Stimulated activated naive B cell treated with anti-CD40 and anti-IgM and Interleukin-4, amounts not matched to agents 10 μg/mL and 1 μg/mL and 100 μg/mL, for 72 hours (primary cell): ENCODE measurements around the gene HMBS.

Experiments used
- ATAC-seq, 2 donors: fragments of 150-1000 bp; cut with Tn5 transposase; replicated peaks; 2 replicates each; pipeline ENCODE4 v1.10.0; 2021; ENCODE audit warnings: moderate library complexity in 1 of 2
- DNase-seq: peaks from one replicate; pipeline ENCODE4 v3.0.0; 2021
- H3K27ac Mint-ChIP-seq: one replicate; pipeline ENCODE4 v1.8.0; 2022; ENCODE audit warnings: mild to moderate bottlenecking, mixed read lengths
- H3K27me3 Mint-ChIP-seq, 2 donors: one replicate each; pipeline ENCODE4 v1.8.0; 2022; ENCODE audit warnings: mixed read lengths in 2 of 2
- H3K36me3 Mint-ChIP-seq, 2 donors: one replicate each; pipeline ENCODE4 v1.8.0; 2022; ENCODE audit warnings: mixed read lengths in 2 of 2, mild to moderate bottlenecking in 1 of 2
- H3K4me1 Mint-ChIP-seq, 2 donors: one replicate each; pipeline ENCODE4 v1.8.0; 2022; ENCODE audit warnings: mixed read lengths in 2 of 2, mild to moderate bottlenecking in 1 of 2
- H3K4me3 Mint-ChIP-seq, 2 donors: one replicate each; pipeline ENCODE4 v1.8.0; 2022; ENCODE audit warnings: mild to moderate bottlenecking in 2 of 2, mixed read lengths in 2 of 2, moderate library complexity in 1 of 2
- H3K9me3 Mint-ChIP-seq, 2 donors: one replicate each; pipeline ENCODE4 v1.8.0; 2022; ENCODE audit warnings: mixed read lengths in 2 of 2, mild to moderate bottlenecking in 1 of 2

The HMBS gene

GRCh38 chr11:119114351-119114750 is 29.7 kb downstream of the HMBS start:
- ATAC-seq: no peak
- Mint-ChIP-seq H3K4me3 (no peak overlapping the region), H3K9me3 (no peaks in the 10 kb centered on the region), H3K27me3 (no peaks in the 10 kb centered on the region), H3K36me3 (peaks cover 26 to 58% of the 10 kb centered on the region in 2 donors), H3K27ac (no peak overlapping the region), H3K4me1 (peaks cover 9 to 27% of the 10 kb centered on the region in 2 donors)
- no peak for DNase-seq

GRCh38 chr11:119115484-119116234 is 31.0 kb downstream of the HMBS start:
- no peak overlapping the region for H3K4me3 Mint-ChIP-seq
- peaks cover 21 to 51% of the 10 kb centered on the region in 2 donors for H3K36me3 Mint-ChIP-seq
- H3K27ac Mint-ChIP-seq: peak overlapping the region; percentile 38
- H3K9me3 Mint-ChIP-seq: no peaks in the 10 kb centered on the region
- ATAC-seq (no peak), DNase-seq (no peak)
- no peaks in the 10 kb centered on the region for H3K27me3 Mint-ChIP-seq
- peaks cover 8 to 22% of the 10 kb centered on the region in 2 donors for H3K4me1 Mint-ChIP-seq

DNA sequence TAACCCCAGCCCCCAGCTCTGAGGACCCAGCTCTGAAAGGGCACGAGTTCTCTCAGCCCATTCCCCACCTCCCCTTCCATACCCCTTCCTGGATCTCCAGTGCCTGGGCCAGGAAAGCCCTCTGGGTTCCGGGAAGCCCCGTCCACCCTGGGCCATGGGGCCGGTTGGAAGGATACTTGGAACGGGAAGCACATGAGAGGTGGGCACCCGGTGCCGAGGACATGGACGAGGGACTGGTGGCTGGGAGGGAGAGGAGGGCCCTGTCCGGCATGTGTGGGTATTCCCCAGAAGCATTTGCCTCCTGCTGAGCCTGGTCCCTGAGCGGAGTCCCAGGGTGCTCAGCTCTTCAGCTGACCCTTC is 31.5 kb downstream of the HMBS start:
- DNase-seq (no peak), ATAC-seq (no peak)
- no peaks in the 10 kb centered on the region for H3K27me3 Mint-ChIP-seq
- peaks cover 11 to 25% of the 10 kb centered on the region in 2 donors for H3K4me1 Mint-ChIP-seq
- H3K27ac Mint-ChIP-seq: no peak overlapping the region
- no peaks in the 10 kb centered on the region for H3K9me3 Mint-ChIP-seq
- peaks cover 19 to 46% of the 10 kb centered on the region in 2 donors for H3K36me3 Mint-ChIP-seq
- H3K4me3 Mint-ChIP-seq: no peak overlapping the region

DNA sequence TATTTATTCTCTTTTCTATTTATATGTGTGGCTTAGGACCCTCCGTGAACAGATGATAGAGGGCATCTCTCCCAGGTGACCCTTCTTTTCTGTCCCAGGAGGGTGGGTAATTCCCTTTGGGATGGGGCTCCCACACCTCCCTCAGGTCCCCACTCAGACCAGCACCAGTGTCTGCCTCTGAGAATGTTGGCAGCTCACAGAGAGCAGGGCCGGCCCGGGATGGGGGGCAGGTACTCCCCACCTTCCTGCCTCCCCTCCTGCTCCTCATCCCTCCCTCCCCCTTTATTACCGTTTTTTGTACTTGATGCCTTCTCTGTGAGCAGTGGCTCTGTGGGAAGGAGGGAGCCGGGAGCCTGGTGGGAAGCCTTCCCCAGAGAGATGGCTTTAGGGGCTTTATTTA is 31.9 kb downstream of the HMBS start:
- no peak overlapping the region for H3K27ac Mint-ChIP-seq
- DNase-seq (no peak), ATAC-seq (no peak)
- peaks cover 11 to 25% of the 10 kb centered on the region in 2 donors for H3K4me1 Mint-ChIP-seq
- no peaks in the 10 kb centered on the region for H3K27me3 Mint-ChIP-seq
- no peak overlapping the region for H3K4me3 Mint-ChIP-seq
- no peaks in the 10 kb centered on the region for H3K9me3 Mint-ChIP-seq
- peaks cover 17 to 42% of the 10 kb centered on the region in 2 donors for H3K36me3 Mint-ChIP-seq

DNA sequence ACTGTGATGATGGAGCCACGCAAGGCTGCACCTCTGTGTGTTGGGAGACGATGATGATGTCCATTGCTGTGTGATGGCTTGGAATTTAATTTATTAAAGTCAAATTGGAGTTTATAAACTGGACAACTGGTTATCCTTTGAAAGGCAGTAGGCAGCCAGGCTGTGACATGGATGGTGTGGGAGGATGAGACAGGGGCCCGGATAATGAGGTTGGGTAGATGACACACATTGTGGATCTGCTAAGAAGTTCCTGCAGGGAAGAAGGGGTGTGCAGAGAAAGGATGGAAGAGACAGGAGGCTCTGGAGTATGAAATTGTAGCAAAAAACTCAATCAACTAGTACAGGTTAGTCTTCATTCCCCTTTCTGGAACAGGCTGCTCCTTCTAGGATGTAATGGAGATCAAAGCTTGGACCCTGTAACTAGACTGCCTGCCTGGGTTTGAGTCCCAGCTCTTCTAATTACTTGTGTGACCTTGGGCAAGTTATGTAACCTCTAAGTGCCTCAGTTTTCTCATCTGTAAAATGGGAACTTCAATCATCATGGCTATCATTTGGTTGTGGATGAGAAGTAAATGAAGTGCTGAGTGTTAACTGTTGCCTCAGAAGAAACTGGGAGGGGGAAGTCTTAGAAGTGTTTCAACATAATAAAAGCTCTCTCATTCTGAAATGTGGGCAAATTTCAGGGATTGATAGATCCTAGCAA is 32.5 kb downstream of the HMBS start:
- ATAC-seq (no peak), DNase-seq (no peak)
- Mint-ChIP-seq H3K4me3 (no peak overlapping the region), H3K36me3 (peaks cover 17 to 38% of the 10 kb centered on the region in 2 donors), H3K4me1 (peaks cover 14 to 29% of the 10 kb centered on the region in 2 donors), H3K27me3 (no peaks in the 10 kb centered on the region), H3K9me3 (no peaks in the 10 kb centered on the region), H3K27ac (no peak overlapping the region)

GRCh38 chr11:119118227-119118626 is 33.5 kb downstream of the HMBS start:
- Mint-ChIP-seq H3K27me3 (no peaks in the 10 kb centered on the region), H3K27ac (no peak overlapping the region), H3K9me3 (no peaks in the 10 kb centered on the region), H3K36me3 (peaks cover 15 to 34% of the 10 kb centered on the region in 2 donors), H3K4me1 (peaks cover 22 to 40% of the 10 kb centered on the region in 2 donors), H3K4me3 (no peak overlapping the region)
- no peak for ATAC-seq
- no peak for DNase-seq

GRCh38 chr11:119118946-119119345 is 34.3 kb downstream of the HMBS start:
- Mint-ChIP-seq H3K9me3 (no peaks in the 10 kb centered on the region), H3K4me1 (peaks cover 23 to 43% of the 10 kb centered on the region in 2 donors)
- no peak for ATAC-seq

DNA sequence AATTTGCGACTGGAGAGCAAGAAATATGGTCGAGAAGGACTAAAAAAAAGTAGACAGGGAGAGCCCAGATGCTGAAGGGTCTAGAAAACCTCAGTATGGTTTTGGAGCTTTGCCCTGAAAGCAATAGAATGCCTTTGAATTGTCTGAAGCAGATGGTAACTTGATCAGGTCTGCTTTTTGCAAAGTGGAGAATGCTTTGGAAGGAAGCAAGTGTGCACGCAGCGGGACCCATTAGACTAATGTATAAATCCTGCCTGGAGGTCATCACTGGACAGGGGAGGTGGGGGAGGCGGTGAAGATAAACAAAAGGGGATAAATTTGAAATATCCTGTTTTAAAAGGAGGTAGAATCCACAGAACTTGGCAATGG is 35.9 kb downstream of the HMBS start:
- Mint-ChIP-seq H3K4me1 (peaks cover 23 to 37% of the 10 kb centered on the region in 2 donors), H3K36me3 (peaks cover 15 to 28% of the 10 kb centered on the region in 2 donors), H3K4me3 (peak overlapping the region; percentile 90 to 96), H3K27me3 (no peaks in the 10 kb centered on the region), H3K27ac (peak overlapping the region; percentile 68), H3K9me3 (no peaks in the 10 kb centered on the region)
- ATAC-seq (no peak), DNase-seq (no peak)

More at GRCh38 chr11:119118946-119119345, 34.3 kb downstream of the HMBS start:
- H3K27ac Mint-ChIP-seq: no peak overlapping the region
- H3K36me3 Mint-ChIP-seq: peaks cover 16 to 32% of the 10 kb centered on the region in 2 donors
- no peaks in the 10 kb centered on the region for H3K27me3 Mint-ChIP-seq
- no peak overlapping the region for H3K4me3 Mint-ChIP-seq
- no peak for DNase-seq

DNA sequence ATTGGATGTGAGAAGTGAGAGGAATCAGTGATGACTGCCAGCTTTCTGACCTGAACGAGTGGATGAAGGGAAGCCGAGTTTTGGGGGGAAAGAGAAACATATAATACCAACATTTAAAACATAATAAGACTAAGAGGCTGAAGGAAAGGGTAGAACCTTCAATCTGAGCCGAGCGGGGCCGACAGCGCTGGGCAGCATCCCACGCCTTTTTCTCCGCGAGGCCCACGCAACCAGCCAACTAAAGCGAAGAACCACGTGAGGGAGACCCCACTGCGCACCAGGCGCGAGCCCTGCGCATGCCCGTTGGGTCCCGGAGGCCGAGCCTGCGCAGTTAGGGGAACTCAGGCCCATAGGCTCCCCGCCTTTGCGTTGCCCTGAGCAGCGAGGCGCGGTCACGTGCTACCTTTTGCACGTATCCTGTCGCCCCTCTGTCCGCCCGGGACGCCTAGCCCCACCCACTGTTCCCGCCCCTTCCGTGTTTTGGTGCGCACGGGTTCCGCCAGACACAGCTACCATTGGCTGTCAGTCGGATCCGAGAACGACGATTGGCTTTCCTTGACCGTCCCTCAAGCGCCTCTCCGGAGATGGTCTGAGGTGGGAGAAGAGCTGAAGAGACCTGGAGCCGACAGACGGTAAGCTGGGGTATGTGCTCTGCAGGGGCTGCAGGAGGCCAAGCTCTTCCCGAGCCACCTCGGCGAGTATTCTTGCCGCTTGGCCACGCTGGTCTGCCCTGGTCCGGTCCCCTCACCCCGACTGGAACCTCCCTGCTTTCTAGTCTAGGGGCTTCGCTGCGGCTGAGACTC is 36.5 kb downstream of the HMBS start, which contains the start of gene HINFP:
Gene HINFP, plus strand, starts transcription at position 573 of the 803 bp plus-strand sequence. CDS start 5,365 bp downstream, outside the sequence.
- no peaks in the 10 kb centered on the region for H3K9me3 Mint-ChIP-seq
- H3K27me3 Mint-ChIP-seq: no peaks in the 10 kb centered on the region
- DNase-seq: peak; percentile 98
- peaks cover 23 to 32% of the 10 kb centered on the region in 2 donors for H3K4me1 Mint-ChIP-seq
- H3K27ac Mint-ChIP-seq: peak within 1 kb of the TSS; percentile 68
- ATAC-seq: peak; percentile 96 to 98
- H3K36me3 Mint-ChIP-seq: peaks cover 13 to 23% of the 10 kb centered on the region in 2 donors
- peak within 1 kb of the TSS; percentile 90 to 96 for H3K4me3 Mint-ChIP-seq

DNA sequence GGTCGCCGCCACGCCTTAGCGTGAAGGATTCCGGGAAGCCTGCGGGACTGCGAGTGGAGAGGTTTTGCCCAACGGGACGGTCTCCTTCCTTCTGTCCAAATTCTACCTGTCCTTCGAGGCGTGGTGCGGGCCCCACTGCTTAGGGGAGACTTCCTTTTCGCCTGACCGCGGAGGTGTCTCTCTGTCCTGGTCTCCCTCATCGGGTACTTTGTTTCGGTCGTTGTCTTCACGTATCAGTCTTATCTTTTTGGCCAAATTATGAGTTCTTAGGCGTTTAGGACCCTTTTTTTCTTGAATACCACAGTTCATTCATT is 37.1 kb downstream of the HMBS start:
- no peaks in the 10 kb centered on the region for H3K27me3 Mint-ChIP-seq
- no peaks in the 10 kb centered on the region for H3K9me3 Mint-ChIP-seq
- DNase-seq: no peak
- H3K27ac Mint-ChIP-seq: peak overlapping the region; percentile 68
- H3K36me3 Mint-ChIP-seq: peaks cover 13 to 21% of the 10 kb centered on the region in 2 donors
- H3K4me1 Mint-ChIP-seq: peaks cover 25 to 34% of the 10 kb centered on the region in 2 donors
- H3K4me3 Mint-ChIP-seq: peak overlapping the region; percentile 90 to 96
- ATAC-seq: peak; percentile 26 to 29

GRCh38 chr11:119125821-119126220 is 41.1 kb downstream of the HMBS start:
- ATAC-seq (no peak), DNase-seq (no peak)
- Mint-ChIP-seq H3K4me3 (no peak overlapping the region), H3K27me3 (no peaks in the 10 kb centered on the region), H3K4me1 (peaks cover 19 to 28% of the 10 kb centered on the region in 2 donors), H3K36me3 (peaks cover 23 to 38% of the 10 kb centered on the region in 2 donors), H3K27ac (no peak overlapping the region), H3K9me3 (no peaks in the 10 kb centered on the region)

GRCh38 chr11:119126675-119127268 is 42.1 kb downstream of the HMBS start:
- ATAC-seq (no peak), DNase-seq (no peak)
- peak overlapping the region in 1 of 2 donors; percentile 17 for H3K4me3 Mint-ChIP-seq
- H3K36me3 Mint-ChIP-seq: peaks cover 33 to 47% of the 10 kb centered on the region in 2 donors
- H3K4me1 Mint-ChIP-seq: peaks cover 16 to 23% of the 10 kb centered on the region in 2 donors
- no peaks in the 10 kb centered on the region for H3K9me3 Mint-ChIP-seq
- H3K27ac Mint-ChIP-seq: no peak overlapping the region
- no peaks in the 10 kb centered on the region for H3K27me3 Mint-ChIP-seq

- no peaks in the 10 kb centered on the region for H3K27me3 Mint-ChIP-seq
- H3K4me3 Mint-ChIP-seq: no peak overlapping the region
- H3K9me3 Mint-ChIP-seq: no peaks in the 10 kb centered on the region
- peaks cover 40 to 62% of the 10 kb centered on the region in 2 donors for H3K36me3 Mint-ChIP-seq
- ATAC-seq (no peak), DNase-seq (no peak)
- no peak overlapping the region for H3K27ac Mint-ChIP-seq
- peaks cover 6 to 8% of the 10 kb centered on the region in 2 donors for H3K4me1 Mint-ChIP-seq
Observed at GRCh38 chr11:119130662-119131061, 46.0 kb downstream of the HMBS start.
